ENCODE results near the gene CD300LD.

DNA sequence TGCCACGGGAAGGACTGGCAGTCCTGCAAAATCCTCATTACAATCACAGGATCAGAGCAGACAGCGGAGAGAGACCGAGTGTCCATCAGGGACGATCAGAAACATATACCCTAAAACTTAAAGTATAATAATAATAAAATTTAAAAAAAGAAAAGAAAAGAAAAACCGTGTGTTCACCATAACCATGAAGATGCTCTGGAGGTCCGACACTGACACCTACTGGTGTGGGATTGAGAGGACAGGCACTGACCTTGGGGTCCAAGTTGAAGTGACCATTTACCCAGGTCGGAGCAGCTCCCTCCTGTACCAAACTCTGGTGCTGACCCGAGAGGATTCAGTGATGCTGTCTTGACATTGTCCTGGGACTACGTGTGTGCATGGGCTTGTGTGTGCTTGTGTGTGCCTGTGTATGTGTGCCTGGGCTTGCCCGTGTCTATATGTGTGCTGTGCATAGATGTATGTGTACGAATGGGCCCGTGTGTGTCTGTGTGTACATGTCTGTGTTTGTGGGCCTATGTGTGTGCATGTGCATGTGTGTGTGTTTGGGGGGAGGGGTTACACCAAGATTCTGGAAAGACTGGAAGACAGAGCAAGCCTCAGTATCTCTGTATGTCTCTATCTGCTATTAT is 10.0 kb upstream of the CD300LD start:
- TF ChIP-seq, protein P1, sequence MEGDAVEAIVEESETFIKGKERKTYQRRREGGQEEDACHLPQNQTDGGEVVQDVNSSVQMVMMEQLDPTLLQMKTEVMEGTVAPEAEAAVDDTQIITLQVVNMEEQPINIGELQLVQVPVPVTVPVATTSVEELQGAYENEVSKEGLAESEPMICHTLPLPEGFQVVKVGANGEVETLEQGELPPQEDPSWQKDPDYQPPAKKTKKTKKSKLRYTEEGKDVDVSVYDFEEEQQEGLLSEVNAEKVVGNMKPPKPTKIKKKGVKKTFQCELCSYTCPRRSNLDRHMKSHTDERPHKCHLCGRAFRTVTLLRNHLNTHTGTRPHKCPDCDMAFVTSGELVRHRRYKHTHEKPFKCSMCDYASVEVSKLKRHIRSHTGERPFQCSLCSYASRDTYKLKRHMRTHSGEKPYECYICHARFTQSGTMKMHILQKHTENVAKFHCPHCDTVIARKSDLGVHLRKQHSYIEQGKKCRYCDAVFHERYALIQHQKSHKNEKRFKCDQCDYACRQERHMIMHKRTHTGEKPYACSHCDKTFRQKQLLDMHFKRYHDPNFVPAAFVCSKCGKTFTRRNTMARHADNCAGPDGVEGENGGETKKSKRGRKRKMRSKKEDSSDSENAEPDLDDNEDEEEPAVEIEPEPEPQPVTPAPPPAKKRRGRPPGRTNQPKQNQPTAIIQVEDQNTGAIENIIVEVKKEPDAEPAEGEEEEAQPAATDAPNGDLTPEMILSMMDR (IDR thresholded peaks at IDR 0.05): peak in 5 of 6 experiments; percentile 40 to 65 (median 51)
- no peak for TF ChIP-seq POLR2A (IDR thresholded peaks at IDR 0.05)

All from Peyer's patch (tissue), 4 donors.